GM12892 (cell line): ENCODE data around the gene ZNF195.

Source experiments
- POLR2A ChIP-seq: IDR thresholded peaks from 2 replicates; pipeline ENCODE4 v1.6.1; 2011; ENCODE audit warnings: low read depth, low read length, control low read depth
- POLR2AphosphoS5 ChIP-seq: IDR thresholded peaks from 2 replicates; pipeline ENCODE4 v1.6.1; 2011; ENCODE audit warnings: low read depth, low read length, control low read depth
- TAF1 ChIP-seq: IDR thresholded peaks from 2 replicates; pipeline ENCODE4 v1.6.1; 2011; ENCODE audit warnings: low read depth, mild to moderate bottlenecking, control low read depth, low read length, borderline replicate concordance

- TF ChIP-seq POLR2A (no peak), POLR2AphosphoS5 (no peak), TAF1 (no peak)
Measured at GRCh38 chr11:3381794-3382193, 2.8 kb upstream of the ZNF195 start.
